Ovary (tissue), 3 donors: ENCODE measurements around the gene HIVEP3.

Experiments
- CTCF ChIP-seq, 3 donors: fragments of 450-650 bp in 2 of 3; fragments of 200-600 bp in 1 of 3; IDR thresholded peaks; one replicate each; pipeline versions ENCODE4 v1.5.1 to v1.8.0; 2016 to 2022; ENCODE audit warnings: antibody characterized with exemption in 3 of 3, mild to moderate bottlenecking in 1 of 3
- EP300 ChIP-seq: sonication (generic); formaldehyde crosslinking; IDR thresholded peaks from one replicate; pipeline ENCODE4 v1.6.1; 2017; ENCODE audit warnings: antibody characterized with exemption
- POLR2A ChIP-seq: fragments of 450-650 bp; IDR thresholded peaks from one replicate; pipeline ENCODE4 v1.6.1; 2017; ENCODE audit warnings: antibody characterized with exemption, mild to moderate bottlenecking, moderate library complexity
- donor health status: DM: no; HTN: no; CAD: no.

- TF ChIP-seq CTCF (IDR thresholded peaks at IDR 0.05) (no peak), EP300 (no peak), POLR2A (no peak)
Observed at GRCh38 chr1:41716188-41717130, 202.3 kb downstream of the HIVEP3 start.
